ENCODE measurements around the gene MOSPD2. TPM values are rescaled to one million over a fixed set of nuclear protein-coding genes. Genes with fewer than 3 reads are reported as not detected.

The MOSPD2 gene
- total RNA-seq, 1 experiment from 2014 or later = 8.7 TPM

DNA sequence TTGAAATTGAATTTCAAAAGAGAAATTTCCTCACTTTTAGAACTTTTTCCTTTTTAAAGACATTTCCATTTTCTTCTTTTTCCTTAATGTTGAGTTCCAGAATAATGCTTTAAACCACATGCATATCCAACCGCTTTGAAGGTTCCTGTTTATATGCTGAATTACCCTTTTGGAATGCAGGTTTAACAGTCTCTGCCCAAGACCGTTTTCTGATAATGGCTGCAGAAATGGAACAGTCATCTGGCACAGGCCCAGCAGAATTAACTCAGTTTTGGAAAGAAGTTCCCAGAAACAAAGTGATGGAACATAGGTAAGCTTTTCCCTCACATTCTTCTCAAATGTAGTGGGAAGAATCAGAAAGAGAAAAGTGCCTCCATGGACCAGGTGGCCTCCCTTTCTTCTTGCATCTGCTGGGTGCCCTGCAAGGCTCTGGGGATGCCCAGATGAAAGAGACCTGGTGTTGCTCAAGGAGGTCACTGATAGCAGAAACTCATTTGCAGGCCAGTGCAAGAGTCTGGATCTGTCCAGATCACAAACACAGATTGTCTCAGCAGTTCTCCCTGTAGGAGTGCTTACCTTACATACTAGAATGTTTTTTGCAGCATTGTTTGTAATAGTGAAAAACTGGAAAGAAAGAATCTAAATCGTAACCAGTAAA is 42.9 kb downstream of the MOSPD2 start:
- TF ChIP-seq, protein P1, sequence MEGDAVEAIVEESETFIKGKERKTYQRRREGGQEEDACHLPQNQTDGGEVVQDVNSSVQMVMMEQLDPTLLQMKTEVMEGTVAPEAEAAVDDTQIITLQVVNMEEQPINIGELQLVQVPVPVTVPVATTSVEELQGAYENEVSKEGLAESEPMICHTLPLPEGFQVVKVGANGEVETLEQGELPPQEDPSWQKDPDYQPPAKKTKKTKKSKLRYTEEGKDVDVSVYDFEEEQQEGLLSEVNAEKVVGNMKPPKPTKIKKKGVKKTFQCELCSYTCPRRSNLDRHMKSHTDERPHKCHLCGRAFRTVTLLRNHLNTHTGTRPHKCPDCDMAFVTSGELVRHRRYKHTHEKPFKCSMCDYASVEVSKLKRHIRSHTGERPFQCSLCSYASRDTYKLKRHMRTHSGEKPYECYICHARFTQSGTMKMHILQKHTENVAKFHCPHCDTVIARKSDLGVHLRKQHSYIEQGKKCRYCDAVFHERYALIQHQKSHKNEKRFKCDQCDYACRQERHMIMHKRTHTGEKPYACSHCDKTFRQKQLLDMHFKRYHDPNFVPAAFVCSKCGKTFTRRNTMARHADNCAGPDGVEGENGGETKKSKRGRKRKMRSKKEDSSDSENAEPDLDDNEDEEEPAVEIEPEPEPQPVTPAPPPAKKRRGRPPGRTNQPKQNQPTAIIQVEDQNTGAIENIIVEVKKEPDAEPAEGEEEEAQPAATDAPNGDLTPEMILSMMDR (IDR thresholded peaks at IDR 0.05) = no peak
- TF ChIP-seq TCF7L2 (IDR thresholded peaks at IDR 0.05; ENCODE audit: low read depth, low read length) = no peak
- TF ChIP-seq POLR2AphosphoS5 (IDR thresholded peaks at IDR 0.05; ENCODE audit: low read depth, low read length) = no peak
- TF ChIP-seq, protein P2, sequence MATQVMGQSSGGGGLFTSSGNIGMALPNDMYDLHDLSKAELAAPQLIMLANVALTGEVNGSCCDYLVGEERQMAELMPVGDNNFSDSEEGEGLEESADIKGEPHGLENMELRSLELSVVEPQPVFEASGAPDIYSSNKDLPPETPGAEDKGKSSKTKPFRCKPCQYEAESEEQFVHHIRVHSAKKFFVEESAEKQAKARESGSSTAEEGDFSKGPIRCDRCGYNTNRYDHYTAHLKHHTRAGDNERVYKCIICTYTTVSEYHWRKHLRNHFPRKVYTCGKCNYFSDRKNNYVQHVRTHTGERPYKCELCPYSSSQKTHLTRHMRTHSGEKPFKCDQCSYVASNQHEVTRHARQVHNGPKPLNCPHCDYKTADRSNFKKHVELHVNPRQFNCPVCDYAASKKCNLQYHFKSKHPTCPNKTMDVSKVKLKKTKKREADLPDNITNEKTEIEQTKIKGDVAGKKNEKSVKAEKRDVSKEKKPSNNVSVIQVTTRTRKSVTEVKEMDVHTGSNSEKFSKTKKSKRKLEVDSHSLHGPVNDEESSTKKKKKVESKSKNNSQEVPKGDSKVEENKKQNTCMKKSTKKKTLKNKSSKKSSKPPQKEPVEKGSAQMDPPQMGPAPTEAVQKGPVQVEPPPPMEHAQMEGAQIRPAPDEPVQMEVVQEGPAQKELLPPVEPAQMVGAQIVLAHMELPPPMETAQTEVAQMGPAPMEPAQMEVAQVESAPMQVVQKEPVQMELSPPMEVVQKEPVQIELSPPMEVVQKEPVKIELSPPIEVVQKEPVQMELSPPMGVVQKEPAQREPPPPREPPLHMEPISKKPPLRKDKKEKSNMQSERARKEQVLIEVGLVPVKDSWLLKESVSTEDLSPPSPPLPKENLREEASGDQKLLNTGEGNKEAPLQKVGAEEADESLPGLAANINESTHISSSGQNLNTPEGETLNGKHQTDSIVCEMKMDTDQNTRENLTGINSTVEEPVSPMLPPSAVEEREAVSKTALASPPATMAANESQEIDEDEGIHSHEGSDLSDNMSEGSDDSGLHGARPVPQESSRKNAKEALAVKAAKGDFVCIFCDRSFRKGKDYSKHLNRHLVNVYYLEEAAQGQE (IDR thresholded peaks at IDR 0.05; ENCODE audit: insufficient read depth in 1 of 2, low read depth in 2 of 2, low read length in 1 of 2) = no peak
- no peak for TF ChIP-seq SIN3A (IDR thresholded peaks at IDR 0.05; ENCODE audit: borderline replicate concordance, insufficient read depth, low read depth, low read length)
- CTCF ChIA-PET = no interaction called here
- in situ Hi-C loops (cut with HindIII; ENCODE audit: low pct_unique_long_range_greater_than_20kb, low sequenced_read_pairs) (no loop called here), intact Hi-C loops (cut with micrococcal nuclease; ENCODE audit: unreplicated experiment) (no loop called here)
- no peaks in the 10 kb centered on the region for H3K4me1 ChIP-seq (ENCODE audit: control insufficient read depth, insufficient read depth, low read length)
- H3K27me3 ChIP-seq (ENCODE audit: control insufficient read depth, insufficient read depth, low read length) = no peaks in the 10 kb centered on the region
- H3K36me3 ChIP-seq (ENCODE audit: control insufficient read depth, insufficient read depth, low read length) = no peaks in the 10 kb centered on the region
- H3K9me3 ChIP-seq (ENCODE audit: control insufficient read depth, insufficient read depth, low read depth, low read length) = no peaks in the 10 kb centered on the region
- DNase-seq (ENCODE audit: low read depth, low spot score) = no peak
- BruUV-seq (replicated peaks) = no TSS peak
- no peak overlapping the region for H3K4me3 ChIP-seq (ENCODE audit: low read depth in 2 of 2, low read length in 2 of 2)
- POLR2A ChIA-PET = no interaction called here
- ATAC-seq = no peak
- no peak overlapping the region for H3K27ac ChIP-seq (ENCODE audit: low read length)

GRCh38 chrX:14919407-14919806 is 46.2 kb downstream of the MOSPD2 start:
- BruUV-seq (replicated peaks) = no TSS peak
- CTCF ChIA-PET = no interaction called here

More at GRCh38 chrX:14919407-14919806, 46.2 kb downstream of the MOSPD2 start:
- in situ Hi-C loops (cut with HindIII; ENCODE audit: low pct_unique_long_range_greater_than_20kb, low sequenced_read_pairs) (no loop called here), intact Hi-C loops (cut with micrococcal nuclease; ENCODE audit: unreplicated experiment) (no loop called here)
- Histone ChIP-seq H3K36me3 (ENCODE audit: control insufficient read depth, insufficient read depth, low read length) (no peaks in the 10 kb centered on the region), H3K9me3 (ENCODE audit: control insufficient read depth, insufficient read depth, low read depth, low read length) (no peaks in the 10 kb centered on the region), H3K4me3 (ENCODE audit: low read depth in 2 of 2, low read length in 2 of 2) (no peak overlapping the region), H3K27ac (ENCODE audit: low read length) (no peak overlapping the region), H3K27me3 (ENCODE audit: control insufficient read depth, insufficient read depth, low read length) (no peaks in the 10 kb centered on the region), H3K4me1 (ENCODE audit: control insufficient read depth, insufficient read depth, low read length) (no peaks in the 10 kb centered on the region)
- POLR2A ChIA-PET = no interaction called here
- TF ChIP-seq TCF7L2 (IDR thresholded peaks at IDR 0.05; ENCODE audit: low read depth, low read length) (no peak), SIN3A (IDR thresholded peaks at IDR 0.05; ENCODE audit: borderline replicate concordance, insufficient read depth, low read depth, low read length) (no peak), POLR2AphosphoS5 (IDR thresholded peaks at IDR 0.05; ENCODE audit: low read depth, low read length) (no peak)
- TF ChIP-seq, protein P2 (IDR thresholded peaks at IDR 0.05; ENCODE audit: insufficient read depth in 1 of 2, low read depth in 2 of 2, low read length in 1 of 2) = no peak
- TF ChIP-seq, protein P1 (IDR thresholded peaks at IDR 0.05) = no peak
- no peak for ATAC-seq
- DNase-seq (ENCODE audit: low read depth, low spot score) = no peak
